Measurements from ENCODE around the gene CAST.

CAST gene

DNA sequence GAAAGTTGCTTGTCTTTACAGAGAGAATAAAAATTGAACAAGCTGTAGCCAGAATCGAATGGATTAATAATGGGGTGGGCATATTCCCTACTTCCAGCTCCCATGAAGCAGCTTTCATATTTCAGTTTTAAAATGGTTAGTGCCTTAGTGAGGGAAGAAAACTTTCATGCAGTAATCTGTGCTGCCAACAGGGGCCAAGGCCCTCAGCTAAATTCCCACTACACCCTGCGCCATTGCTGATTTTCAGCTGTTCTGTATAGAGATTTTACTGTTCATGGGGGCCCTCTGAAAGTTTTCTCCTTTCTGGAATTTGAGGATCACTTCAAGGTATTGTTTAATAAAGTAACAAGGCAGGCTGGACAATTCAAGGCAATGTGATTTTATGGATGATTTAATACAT lies 58.2 kb downstream of the CAST start:
- peak; percentile 26 for DNase-seq
- TF ChIP-seq GATA1 (IDR thresholded peaks at IDR 0.05; ENCODE audit: low read depth, low read length) (no peak), POLR2A (IDR thresholded peaks at IDR 0.05; ENCODE audit: low read length) (no peak)

DNA sequence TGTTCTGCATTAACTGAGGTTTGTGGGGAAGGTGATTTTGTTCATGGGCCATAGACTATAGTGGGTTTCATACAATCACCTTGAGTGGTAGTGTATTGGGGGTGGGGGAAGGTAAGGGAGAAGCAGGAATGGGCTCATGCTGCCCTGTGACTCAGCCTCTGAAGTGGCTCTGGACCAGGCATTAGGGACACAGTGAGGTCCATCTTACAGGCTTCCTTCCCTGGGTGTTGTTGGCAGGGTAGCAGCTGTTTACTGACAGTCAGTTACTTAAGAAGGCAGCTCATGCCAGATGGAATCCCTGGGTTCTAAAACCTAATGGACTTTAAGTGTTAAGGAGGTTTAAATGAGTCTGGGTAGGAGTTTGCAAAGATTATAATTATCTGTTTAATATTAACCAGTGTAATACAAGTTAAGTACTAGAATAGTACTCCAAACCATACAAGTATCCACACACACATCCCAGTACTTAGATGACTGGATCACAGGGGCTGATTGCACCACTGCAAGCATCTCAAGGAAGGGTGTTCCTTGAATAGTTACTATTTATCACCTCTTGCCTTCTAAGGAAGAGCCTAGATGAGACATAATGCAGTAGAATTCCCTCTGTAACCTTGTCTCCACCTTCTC lies 59.3 kb downstream of the CAST start:
- no peak for TF ChIP-seq GATA1 (IDR thresholded peaks at IDR 0.05; ENCODE audit: low read depth, low read length)
- no peak for TF ChIP-seq POLR2A (IDR thresholded peaks at IDR 0.05; ENCODE audit: low read length)

DNA sequence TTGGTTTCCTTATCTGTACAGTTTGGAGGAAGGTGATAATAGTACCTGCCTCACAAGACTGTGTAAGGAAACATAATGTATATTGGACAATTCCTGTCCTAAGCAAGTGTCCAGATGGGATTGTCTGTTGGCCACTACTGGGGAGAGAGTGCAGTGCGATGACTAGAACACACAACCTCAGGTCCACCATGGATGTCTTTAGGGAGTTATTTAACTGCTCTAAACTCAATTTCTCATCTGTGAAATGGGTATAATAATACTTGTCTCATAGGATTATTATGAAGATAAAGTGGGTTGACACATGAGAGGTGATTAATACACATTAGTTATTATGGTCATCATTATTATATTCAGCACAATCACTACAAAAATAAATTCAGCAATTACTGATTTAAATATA lies 63.1 kb downstream of the CAST start:
- no peak for DNase-seq
- TF ChIP-seq GATA1 (IDR thresholded peaks at IDR 0.05; ENCODE audit: low read depth, low read length) (no peak), POLR2A (IDR thresholded peaks at IDR 0.05; ENCODE audit: low read length) (no peak)

More for the DNA sequence above, 59.3 kb downstream of the CAST start:
- DNase-seq, result no peak

DNA sequence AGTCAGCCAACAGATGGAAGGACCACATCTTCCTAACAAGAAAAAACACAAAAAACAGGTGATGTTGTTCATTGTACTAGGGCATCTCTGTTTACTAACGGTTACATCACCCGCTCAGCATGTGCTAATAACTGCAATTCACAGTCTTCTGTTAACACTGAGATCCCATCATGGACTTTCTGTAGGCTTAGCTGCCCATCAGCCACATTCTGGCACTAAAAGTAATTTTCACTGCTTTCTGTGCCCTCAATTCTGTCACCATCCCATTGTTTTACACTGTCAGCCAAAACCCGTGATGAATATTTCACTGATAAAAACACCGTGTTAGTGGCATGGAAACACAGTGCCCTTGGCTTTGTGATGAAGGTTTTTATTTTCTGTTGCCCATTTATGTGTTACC lies 64.6 kb downstream of the CAST start:
- no peak for TF ChIP-seq POLR2A (IDR thresholded peaks at IDR 0.05; ENCODE audit: low read length)

DNA sequence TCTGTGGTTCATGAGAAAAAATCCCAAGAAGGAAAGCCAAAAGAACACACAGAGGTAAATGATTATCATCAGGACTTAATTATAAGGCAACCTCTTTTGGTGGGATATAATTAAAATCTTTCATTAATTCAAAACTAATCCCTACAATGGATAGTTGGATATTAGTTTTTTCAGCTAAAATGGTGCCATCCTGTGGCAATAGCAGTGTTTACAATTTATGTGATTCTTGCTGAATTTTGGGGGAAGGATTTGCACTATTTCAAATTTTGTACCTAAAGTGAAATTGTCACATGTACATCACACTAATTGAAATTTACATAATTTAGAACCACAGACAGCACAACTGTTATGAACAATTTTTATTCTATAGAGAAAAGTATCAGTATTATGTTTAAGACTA lies 67.0 kb downstream of the CAST start:
- TF ChIP-seq POLR2A (IDR thresholded peaks at IDR 0.05; ENCODE audit: low read length), result no peak
- TF ChIP-seq GATA1 (IDR thresholded peaks at IDR 0.05; ENCODE audit: low read depth, low read length), result no peak
- DNase-seq, result peak; percentile 24 to 39

More for the DNA sequence above, 64.6 kb downstream of the CAST start:
- peak; percentile 33 to 69 for DNase-seq

DNA sequence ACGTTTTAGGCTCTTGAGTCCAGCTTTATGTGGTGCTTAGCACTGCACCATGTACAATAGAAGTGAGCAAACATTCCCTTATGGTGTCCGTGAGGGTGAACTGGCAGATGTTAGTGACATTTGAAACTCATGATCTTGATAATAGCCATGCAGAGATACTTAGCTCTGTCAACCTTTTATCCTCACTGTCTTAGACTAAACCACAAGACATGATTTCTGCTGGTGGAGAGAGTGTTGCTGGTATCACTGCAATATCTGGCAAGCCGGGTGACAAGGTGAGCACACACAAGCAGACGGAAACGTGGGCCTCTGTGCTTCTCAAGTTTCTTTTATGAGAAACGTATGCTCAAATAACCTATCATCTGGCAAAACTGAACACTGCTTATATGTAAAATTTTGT lies 68.4 kb downstream of the CAST start:
- TF ChIP-seq GATA1 (IDR thresholded peaks at IDR 0.05; ENCODE audit: low read depth, low read length), result no peak
- no peak for TF ChIP-seq POLR2A (IDR thresholded peaks at IDR 0.05; ENCODE audit: low read length)
- no peak for DNase-seq

DNA sequence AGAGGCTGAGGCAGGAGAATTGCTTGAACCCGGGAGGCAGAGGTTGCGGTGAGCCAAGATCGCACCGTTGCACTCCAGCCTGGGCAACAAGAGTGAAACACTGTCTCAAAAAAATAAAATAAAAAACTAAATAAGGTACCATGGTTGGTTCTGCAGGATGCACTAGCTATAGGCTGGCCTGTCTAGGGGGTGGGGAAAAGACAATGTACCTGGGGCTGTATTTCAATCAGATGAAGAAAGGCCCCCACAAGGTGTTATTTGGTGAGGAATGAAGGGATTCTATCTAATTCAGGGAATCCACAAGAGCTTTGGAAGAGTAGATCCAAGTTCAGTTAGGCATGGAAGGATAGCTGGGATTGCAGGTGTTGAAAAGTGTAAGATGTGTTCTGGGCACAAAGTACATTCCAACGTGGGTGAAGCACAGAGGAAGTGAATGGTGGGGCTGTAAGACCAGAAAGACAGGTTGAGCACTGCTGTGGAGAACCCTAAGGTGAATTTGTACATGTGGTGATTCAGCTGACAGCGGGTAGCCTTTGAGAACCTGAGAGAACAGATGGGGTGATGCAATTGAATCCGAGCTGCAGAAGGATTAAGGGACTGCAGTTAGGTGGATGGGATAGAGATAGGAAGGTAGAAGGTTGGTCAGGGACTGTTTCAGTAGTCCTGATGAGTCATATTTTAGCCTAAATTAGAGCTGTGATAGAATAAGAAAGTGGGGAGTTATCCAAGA lies 71.8 kb downstream of the CAST start:
- TF ChIP-seq POLR2A (IDR thresholded peaks at IDR 0.05; ENCODE audit: low read length), result no peak
- no peak for TF ChIP-seq GATA1 (IDR thresholded peaks at IDR 0.05; ENCODE audit: low read depth, low read length)
- DNase-seq, result no peak

DNA sequence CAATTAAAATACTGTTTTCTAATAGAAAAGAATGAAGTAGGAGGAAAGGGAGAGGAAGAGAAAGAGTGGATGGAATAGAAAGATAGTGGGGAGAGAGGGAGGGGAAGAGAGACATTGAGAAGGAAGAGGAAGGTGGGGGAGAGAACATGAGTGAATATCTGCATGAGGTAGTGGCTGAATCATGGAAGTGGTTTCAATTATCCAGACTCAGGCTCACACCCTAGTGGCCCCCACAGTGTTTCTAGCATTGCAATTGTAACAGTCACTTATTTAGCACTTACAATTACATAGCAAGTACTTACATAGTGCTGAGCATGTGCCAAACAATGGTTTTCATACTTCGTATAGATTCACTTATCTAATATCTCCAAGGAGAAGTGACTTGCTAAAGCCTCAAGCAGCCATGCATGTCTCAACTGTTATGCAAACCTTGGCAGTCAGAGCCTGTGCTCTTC lies 72.7 kb downstream of the CAST start:
- peak; percentile 49 to 56 for DNase-seq
- TF ChIP-seq GATA1 (IDR thresholded peaks at IDR 0.05; ENCODE audit: low read depth, low read length) (no peak), POLR2A (IDR thresholded peaks at IDR 0.05; ENCODE audit: low read length) (no peak)

DNA sequence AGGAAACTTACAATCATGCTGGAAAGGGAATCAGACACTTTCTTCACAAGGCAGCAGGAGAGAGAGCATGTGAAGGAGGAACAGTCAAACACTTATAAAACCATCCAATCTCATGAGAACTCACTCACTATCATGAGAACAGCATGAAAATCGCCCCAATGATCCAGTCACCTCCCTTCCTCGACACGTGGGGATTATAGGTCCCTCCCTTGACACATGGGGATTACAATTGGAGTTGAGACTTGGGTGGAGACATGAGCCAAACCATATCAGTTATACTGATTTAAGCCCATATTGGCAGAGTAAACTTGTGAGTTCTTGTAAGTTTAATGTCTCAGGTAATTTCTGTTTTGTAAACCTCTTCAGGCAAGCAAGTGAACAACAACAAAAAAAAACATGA lies 74.8 kb downstream of the CAST start:
- DNase-seq, result peak; percentile 33 to 56
- no peak for TF ChIP-seq POLR2A (IDR thresholded peaks at IDR 0.05; ENCODE audit: low read length)
- TF ChIP-seq GATA1 (IDR thresholded peaks at IDR 0.05; ENCODE audit: low read depth, low read length), result no peak

DNA sequence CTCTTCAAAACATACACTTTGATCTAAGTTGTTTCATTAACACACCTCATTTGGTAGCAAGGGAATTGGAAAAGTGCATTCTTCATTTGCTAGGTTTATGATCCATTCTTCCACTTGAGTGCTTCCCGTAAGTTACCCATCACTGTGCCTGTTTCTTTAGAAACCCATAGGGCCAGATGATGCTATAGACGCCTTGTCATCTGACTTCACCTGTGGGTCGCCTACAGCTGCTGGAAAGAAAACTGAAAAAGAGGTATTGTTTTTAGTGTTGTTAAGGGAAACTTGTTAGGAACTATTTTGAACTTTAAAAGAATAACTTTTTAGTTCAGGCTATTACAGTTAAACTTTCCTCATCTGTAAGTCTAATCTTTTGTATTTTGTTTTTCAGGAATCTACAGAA lies 78.9 kb downstream of the CAST start:
- no peak for TF ChIP-seq GATA1 (IDR thresholded peaks at IDR 0.05; ENCODE audit: low read depth, low read length)
- TF ChIP-seq POLR2A (IDR thresholded peaks at IDR 0.05; ENCODE audit: low read length), result no peak
- no peak for DNase-seq

DNA sequence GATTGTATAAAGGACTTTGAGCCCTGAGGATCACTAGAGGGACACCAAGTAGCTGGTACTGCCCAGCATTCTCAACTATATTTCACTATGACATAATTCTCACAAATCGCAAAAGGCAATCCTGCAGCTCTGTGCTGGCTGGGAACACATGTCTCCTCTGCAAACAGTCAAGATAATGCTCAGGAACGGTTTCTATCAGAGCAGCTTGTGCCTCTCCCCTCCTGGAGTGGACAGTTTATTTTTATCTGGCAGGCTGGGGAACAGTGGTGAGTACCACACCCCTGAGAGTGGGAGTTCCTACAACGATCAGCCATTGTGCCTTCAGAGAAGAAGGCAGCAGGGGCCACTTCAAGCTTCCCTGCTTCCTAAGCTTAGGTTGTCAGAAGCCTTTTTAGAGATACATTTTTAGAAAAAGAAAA lies 79.7 kb downstream of the CAST start:
- DNase-seq, result peak; percentile 91 to 98
- TF ChIP-seq GATA1 (IDR thresholded peaks at IDR 0.05; ENCODE audit: low read depth, low read length) (peak; percentile 69), POLR2A (IDR thresholded peaks at IDR 0.05; ENCODE audit: low read length) (peak; percentile 99)

DNA sequence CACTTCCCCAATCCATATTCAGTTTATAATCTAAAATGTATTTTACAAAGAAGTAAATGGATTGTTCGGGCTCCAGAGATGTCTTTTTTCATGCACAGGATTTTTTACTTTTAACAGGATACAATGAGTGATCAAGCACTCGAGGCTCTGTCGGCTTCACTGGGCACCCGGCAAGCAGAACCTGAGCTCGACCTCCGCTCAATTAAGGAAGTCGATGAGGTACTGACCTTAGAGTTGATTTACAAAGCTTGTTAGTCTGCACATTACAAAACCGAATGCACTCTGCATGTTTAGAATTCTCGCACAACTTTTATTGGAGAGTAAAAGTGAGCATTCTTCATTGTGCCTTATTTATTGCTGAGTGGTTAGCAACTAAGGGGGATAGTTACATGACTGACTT lies 80.4 kb downstream of the CAST start:
- peak; percentile 62 to 72 for DNase-seq
- TF ChIP-seq GATA1 (IDR thresholded peaks at IDR 0.05; ENCODE audit: low read depth, low read length) (no peak), POLR2A (IDR thresholded peaks at IDR 0.05; ENCODE audit: low read length) (no peak)

DNA sequence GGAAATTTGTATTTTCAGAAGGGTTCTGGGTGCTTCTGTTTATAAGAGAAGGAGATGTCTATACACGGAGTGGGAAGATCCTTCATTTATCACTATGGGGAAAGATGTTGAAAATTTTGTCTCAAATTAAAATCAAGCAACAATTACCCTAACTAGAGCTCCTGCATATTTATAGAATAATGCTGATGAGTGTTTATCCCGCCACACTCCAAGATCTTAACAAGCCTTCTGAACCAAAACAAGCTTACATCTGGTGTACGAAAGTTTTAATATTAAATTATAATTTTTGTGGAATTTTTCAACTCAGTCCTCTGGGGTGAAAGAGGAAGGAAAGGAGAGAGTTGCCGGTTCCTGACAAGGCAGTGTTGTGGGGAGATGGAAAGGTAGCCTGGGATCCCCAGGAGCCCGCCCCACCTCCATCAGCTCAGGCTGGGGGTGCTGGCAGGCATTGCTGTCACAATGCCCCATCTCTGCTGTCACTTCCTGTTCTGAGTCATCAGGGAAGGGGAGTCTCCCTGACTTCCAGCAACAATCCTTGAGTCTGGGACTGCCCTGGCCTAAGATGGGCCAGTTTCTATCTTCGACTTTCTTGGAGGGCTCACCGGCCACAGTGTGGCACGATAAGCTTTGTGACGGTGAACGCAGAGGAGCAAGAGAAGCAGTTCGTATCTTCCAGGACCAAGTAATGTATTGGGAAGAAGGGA lies 81.0 kb downstream of the CAST start:
- peak; percentile 70 to 72 for DNase-seq

DNA sequence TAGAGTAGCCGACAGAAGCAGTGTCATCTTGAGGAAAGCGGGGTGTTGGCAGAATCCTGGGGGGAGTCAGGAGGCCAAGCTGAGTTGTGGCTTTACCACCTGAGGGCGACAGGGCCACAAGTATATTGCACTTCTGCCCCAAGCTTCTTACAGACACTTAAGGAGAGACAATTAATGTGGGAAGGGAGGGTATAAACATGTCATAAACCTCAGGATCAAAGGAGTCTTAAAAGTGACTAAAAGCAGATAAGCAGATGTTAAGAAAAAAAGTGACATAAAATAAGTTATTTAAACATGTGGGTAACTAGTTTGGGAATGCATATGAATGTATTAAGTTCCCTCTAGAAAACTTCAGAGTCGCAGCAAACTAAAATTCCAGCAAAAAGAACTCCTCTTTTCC lies 81.6 kb downstream of the CAST start:
- DNase-seq, result peak; percentile 61 to 65
- no peak for TF ChIP-seq POLR2A (IDR thresholded peaks at IDR 0.05; ENCODE audit: low read length)
- TF ChIP-seq GATA1 (IDR thresholded peaks at IDR 0.05; ENCODE audit: low read depth, low read length), result no peak

More for the DNA sequence above, 81.0 kb downstream of the CAST start:
- peak; percentile 65 for TF ChIP-seq POLR2A (IDR thresholded peaks at IDR 0.05; ENCODE audit: low read length)
- TF ChIP-seq GATA1 (IDR thresholded peaks at IDR 0.05; ENCODE audit: low read depth, low read length), result no peak

DNA sequence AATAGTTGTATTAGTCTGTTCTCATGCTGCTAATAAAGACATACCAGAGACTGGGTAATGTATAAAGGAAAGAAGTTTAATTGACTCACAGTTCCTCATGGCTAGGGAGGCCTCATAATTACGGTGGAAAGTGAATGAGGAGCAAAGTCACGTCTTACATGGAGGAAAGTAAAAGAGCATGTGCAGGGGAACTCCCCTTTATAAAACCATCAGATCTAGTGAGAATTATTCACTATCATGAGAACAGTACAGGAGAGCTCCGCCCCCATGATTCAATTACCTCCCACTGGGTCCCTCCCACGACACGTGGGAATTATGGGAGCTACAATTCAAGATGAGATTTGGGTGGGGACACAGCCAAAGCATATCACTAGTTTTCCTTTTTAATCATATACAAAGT lies 82.0 kb downstream of the CAST start:
- peak in 1 of 2 experiments; percentile 39 for DNase-seq

All from erythroblast (primary cell).